IPS DF 4.7 (cell line): ENCODE measurements around the gene WDR27.
"Not testable (repeated sequence)": the region's sequence is repeated elsewhere in the genome, so short reads cannot be mapped to it uniquely, and the experiment has no call there.

Source experiments
- DNase-seq: peaks from one replicate; pipeline ENCODE4 v3.0.0-alpha.2; 2013; ENCODE audit warnings: low spot score; ENCODE audit errors: extremely low read depth

WDR27 gene

GRCh38 chr6:169664227-169664626, 37.6 kb downstream of the WDR27 start:
- DNase-seq: no peak

GRCh38 chr6:169663468-169663867, 38.4 kb downstream of the WDR27 start:
- DNase-seq: no peak

GRCh38 chr6:169661391-169661756, 40.5 kb downstream of the WDR27 start:
- DNase-seq: no peak

- no peak for DNase-seq
Observed at GRCh38 chr6:169660751-169661390, 41.0 kb downstream of the WDR27 start.

- DNase-seq: no peak
Observed at GRCh38 chr6:169659820-169660610, 41.8 kb downstream of the WDR27 start.

- no peak for DNase-seq
Observed at GRCh38 chr6:169657284-169657610, 44.6 kb downstream of the WDR27 start.

- no peak for DNase-seq
Observed at GRCh38 chr6:169656546-169657283, 45.1 kb downstream of the WDR27 start.

GRCh38 chr6:169654598-169655391, 47.0 kb downstream of the WDR27 start:
- DNase-seq: no peak

- no peak for DNase-seq
Observed at GRCh38 chr6:169653691-169654090, 48.1 kb downstream of the WDR27 start.

GRCh38 chr6:169652896-169653295, 48.9 kb downstream of the WDR27 start:
- DNase-seq: no peak

GRCh38 chr6:169651498-169651897, 50.3 kb downstream of the WDR27 start:
- DNase-seq: no peak

- DNase-seq: no peak
Observed at GRCh38 chr6:169650959-169651292, 50.9 kb downstream of the WDR27 start.

- no peak for DNase-seq
Observed at GRCh38 chr6:169650241-169650958, 51.4 kb downstream of the WDR27 start.

- no peak for DNase-seq
Observed at GRCh38 chr6:169648617-169649016, 53.2 kb downstream of the WDR27 start.

GRCh38 chr6:169648092-169648491, 53.7 kb downstream of the WDR27 start:
- no peak for DNase-seq

- no peak for DNase-seq
Observed at GRCh38 chr6:169647637-169648036, 54.2 kb downstream of the WDR27 start.

- DNase-seq: no peak
Observed at GRCh38 chr6:169646906-169647567, 54.8 kb downstream of the WDR27 start.

GRCh38 chr6:169645459-169645858, 56.4 kb downstream of the WDR27 start:
- DNase-seq: not testable (repeated sequence)

GRCh38 chr6:169643521-169643920, 58.3 kb downstream of the WDR27 start:
- DNase-seq: no peak

- DNase-seq: no peak
Observed at GRCh38 chr6:169642455-169642854, 59.4 kb downstream of the WDR27 start.
